Mammary epithelial cell (primary cell): Measurements from ENCODE around the gene E2F2.

Source experiments
- CTCF ChIP-seq, 2 donors: IDR thresholded peaks in 1 of 2; conservative IDR thresholded peaks in 1 of 2; 2 replicates each; pipeline ENCODE4 v1.5.1; 2011 to 2012; ENCODE audit warnings: inconsistent platforms in 2 of 2, low read length in 2 of 2, mild to moderate bottlenecking in 2 of 2, control low read depth in 1 of 2, low read depth in 1 of 2; ENCODE audit not compliant: insufficient read depth in 1 of 2; ENCODE audit errors: extremely low read depth in 1 of 2
- EZH2 ChIP-seq: IDR thresholded peaks from 2 replicates; pipeline ENCODE4 v1.6.1; 2012; ENCODE audit warnings: low read length, inconsistent platforms, borderline replicate concordance

DNA sequence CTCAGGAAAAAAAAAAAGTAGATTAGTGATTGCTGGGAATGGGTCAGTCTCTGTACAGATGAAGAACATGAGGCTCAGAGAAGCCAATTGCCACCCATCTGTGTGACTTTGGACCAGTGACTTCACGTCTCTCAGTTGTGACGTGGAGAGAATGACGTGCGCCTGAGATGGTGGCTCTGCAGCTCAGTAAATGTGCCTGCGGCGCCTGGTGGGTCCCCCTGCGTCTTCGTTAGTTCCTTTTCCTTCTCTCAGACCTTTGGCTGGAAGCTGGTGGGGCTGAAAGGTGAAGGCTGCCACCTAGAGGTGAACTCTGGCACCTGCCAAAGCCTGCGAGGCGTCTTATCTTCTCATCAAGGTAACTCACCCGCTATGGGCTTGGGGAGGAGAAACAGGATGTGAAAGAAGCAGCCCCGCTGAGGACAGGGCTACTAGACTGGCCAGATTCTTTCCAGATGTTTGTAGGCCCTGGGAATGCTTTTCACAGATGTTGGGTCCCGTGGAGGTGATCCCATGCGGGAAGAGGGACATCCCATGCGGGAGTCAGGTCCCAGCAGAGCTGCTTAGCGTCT lies 8.7 kb upstream of the E2F2 start:
- no peak for TF ChIP-seq EZH2
- TF ChIP-seq CTCF (conservative IDR thresholded peaks at IDR 0.05 in 1 of 2, IDR thresholded peaks at IDR 0.05 in 1 of 2; ENCODE audit: extremely low read depth in 1 of 2, insufficient read depth in 1 of 2, low read depth in 1 of 2, low read length in 2 of 2) = peak; percentile 95 to 98
